Activated B cell treated with CpG ODN at 0.5 μM for 24 hours (primary cell): ENCODE data around the gene OR6B2. TPM values are rescaled to one million over a fixed set of nuclear protein-coding genes. Genes with fewer than 3 reads are reported as not detected.

ENCODE experiments used
- ATAC-seq: fragments of 200-7000 bp; cut with Tn5 transposase; one replicate; pipeline ENCODE4 v1.10.0; 2021; ENCODE audit warnings: low read depth, mild to moderate bottlenecking, moderate library complexity
- CTCF ChIA-PET: fragments of 350-600 bp; sonication (Branson Sonifier 250); formaldehyde crosslinking; loops from one replicate; lab custom pipeline; 2021; ENCODE audit warnings: antibody characterized with exemption; lab: Charles Lee
- POLR2A ChIA-PET: fragments of 350-600 bp; sonication (Branson Sonifier 250); formaldehyde crosslinking; loops from one replicate; lab custom pipeline; 2021; ENCODE audit warnings: antibody characterized with exemption; lab: Charles Lee
- DNase-seq: peaks from one replicate; pipeline ENCODE4 v3.0.0; 2022
- H3K27ac Mint-ChIP-seq: one replicate; pipeline ENCODE4 v1.8.0; 2020; ENCODE audit warnings: mixed read lengths
- H3K27me3 Mint-ChIP-seq: one replicate; pipeline ENCODE4 v1.8.0; 2021; ENCODE audit warnings: mixed read lengths
- H3K36me3 Mint-ChIP-seq: one replicate; pipeline ENCODE4 v1.8.0; 2021; ENCODE audit warnings: low read depth, mixed read lengths
- H3K4me1 Mint-ChIP-seq: one replicate; pipeline ENCODE4 v1.8.0; 2021; ENCODE audit warnings: mixed read lengths
- H3K4me3 Mint-ChIP-seq: one replicate; pipeline ENCODE4 v1.8.0; 2020; ENCODE audit warnings: mild to moderate bottlenecking, mixed read lengths
- H3K9me3 Mint-ChIP-seq: one replicate; pipeline ENCODE4 v1.8.0; 2020; ENCODE audit warnings: mixed read lengths
- intact Hi-C: fragments of 100-400 bp; cut with micrococcal nuclease; formaldehyde crosslinking; loops from one replicate; pipeline ENCODE4 v1.15.1; 2024
- total RNA-seq: library from RNA; stranded (reverse); gene quantifications from 2 replicates; pipeline ENCODE4 v1.2.3, GENCODE V29; 2022
- TF ChIP-seq, protein P1 (sequence below): fragments of 200-600 bp; IDR thresholded peaks from one replicate; pipeline ENCODE4 v1.8.0; 2022; ENCODE audit warnings: antibody characterized with exemption, mild to moderate bottlenecking

The OR6B2 gene
- total RNA-seq, 1 donor from 2014 or later: not detected

DNA sequence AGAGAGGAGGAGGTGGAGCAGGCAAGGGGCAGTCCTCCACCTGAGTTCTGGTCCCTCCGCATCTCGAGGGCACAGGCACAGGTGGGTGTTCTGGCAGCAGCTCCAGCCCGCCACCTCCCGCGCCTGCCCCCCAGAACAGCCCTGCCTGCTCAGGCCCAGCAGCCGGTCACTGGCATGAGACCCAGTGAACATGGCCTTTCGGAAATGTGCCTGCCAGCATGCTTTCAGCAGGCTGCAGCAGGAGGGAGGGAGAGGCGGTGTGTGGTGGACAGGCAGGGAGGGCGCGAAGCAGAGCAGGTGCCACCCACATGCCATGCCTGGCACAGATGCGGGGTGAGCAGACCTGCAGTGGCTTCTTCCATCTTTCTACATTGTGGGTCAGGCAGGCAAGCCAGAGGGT, 26.4 kb upstream of the OR6B2 start:
- Mint-ChIP-seq H3K9me3 (no peaks in the 10 kb centered on the region), H3K4me1 (no peaks in the 10 kb centered on the region), H3K27ac (no peak overlapping the region), H3K27me3 (peaks cover 31% of the 10 kb centered on the region), H3K4me3 (no peak overlapping the region), H3K36me3 (no peaks in the 10 kb centered on the region)
- POLR2A ChIA-PET: no interaction called here
- no peak for DNase-seq
- ATAC-seq: no peak
- CTCF ChIA-PET: no interaction called here
- TF ChIP-seq, protein P1, sequence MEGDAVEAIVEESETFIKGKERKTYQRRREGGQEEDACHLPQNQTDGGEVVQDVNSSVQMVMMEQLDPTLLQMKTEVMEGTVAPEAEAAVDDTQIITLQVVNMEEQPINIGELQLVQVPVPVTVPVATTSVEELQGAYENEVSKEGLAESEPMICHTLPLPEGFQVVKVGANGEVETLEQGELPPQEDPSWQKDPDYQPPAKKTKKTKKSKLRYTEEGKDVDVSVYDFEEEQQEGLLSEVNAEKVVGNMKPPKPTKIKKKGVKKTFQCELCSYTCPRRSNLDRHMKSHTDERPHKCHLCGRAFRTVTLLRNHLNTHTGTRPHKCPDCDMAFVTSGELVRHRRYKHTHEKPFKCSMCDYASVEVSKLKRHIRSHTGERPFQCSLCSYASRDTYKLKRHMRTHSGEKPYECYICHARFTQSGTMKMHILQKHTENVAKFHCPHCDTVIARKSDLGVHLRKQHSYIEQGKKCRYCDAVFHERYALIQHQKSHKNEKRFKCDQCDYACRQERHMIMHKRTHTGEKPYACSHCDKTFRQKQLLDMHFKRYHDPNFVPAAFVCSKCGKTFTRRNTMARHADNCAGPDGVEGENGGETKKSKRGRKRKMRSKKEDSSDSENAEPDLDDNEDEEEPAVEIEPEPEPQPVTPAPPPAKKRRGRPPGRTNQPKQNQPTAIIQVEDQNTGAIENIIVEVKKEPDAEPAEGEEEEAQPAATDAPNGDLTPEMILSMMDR: no peak
- intact Hi-C loops: no loop called here

- H3K4me3 Mint-ChIP-seq: no peak overlapping the region
- no peaks in the 10 kb centered on the region for H3K9me3 Mint-ChIP-seq
- no peaks in the 10 kb centered on the region for H3K36me3 Mint-ChIP-seq
- intact Hi-C loops: no loop called here
- ATAC-seq (no peak), DNase-seq (no peak)
- H3K27ac Mint-ChIP-seq: no peak overlapping the region
- peaks cover 31% of the 10 kb centered on the region for H3K27me3 Mint-ChIP-seq
- TF ChIP-seq, protein P1: no peak
- CTCF ChIA-PET: no interaction called here
- H3K4me1 Mint-ChIP-seq: no peaks in the 10 kb centered on the region
- POLR2A ChIA-PET: no interaction called here
Observed at GRCh38 chr2:240055177-240055917, 25.1 kb upstream of the OR6B2 start.

DNA sequence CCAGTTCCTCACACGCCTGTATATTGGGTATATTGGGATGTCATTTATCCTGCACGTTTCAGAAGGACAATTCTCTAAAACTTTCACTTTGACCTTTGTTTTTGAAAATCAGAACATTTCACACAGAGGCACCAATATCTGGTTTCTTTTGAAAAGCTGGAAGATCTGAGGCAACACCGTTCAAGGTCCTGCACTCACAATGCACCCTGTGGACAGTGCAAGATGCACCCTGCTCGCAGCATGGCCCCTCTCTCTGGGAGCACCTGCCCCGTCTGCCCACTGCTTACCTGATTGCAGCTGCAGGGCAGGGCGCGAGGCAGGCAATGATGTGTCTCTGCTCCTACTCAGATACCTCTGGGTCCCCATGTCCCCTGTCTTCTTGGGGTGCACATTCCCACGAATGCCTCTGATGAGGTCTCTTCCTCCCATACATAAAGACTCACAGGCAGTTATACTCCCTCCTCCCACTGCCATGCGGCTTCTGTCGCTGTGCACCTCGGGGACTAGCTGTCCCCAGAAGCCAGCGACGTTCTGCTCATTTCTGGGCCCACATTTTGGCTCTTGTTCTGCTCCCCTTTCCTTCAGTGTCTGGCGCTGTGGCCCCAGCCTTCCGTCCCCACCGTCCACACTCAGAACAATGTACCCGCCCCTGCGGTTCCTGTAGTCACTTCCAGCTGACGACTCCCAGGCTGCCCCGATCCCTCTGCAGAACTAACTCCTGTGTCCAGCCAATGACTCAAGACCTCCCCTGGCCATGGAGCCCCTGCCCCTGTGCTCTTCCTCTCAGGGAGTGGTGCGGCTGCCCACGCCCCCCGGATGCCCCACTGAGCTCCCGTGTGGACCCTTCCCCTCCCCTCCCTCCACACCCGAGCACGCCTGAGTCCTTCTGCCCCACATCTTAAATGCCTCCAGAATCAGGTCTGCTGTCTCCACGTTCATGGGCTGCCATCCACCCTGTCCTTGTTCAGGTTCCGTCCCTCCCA, 23.2 kb upstream of the OR6B2 start, which contains the start of gene OR6B3:
Gene OR6B3 (minus strand): TSS at position 349 of the 983 bp plus-strand sequence.
- ChIA-PET POLR2A (no interaction called here), CTCF (interaction anchor here (1.0 kb wide), 1 partner anchor 46 kb away, joined by 3 read pairs; no protein-coding TSS in a partner anchor)
- no peaks in the 10 kb centered on the region for H3K9me3 Mint-ChIP-seq
- H3K4me1 Mint-ChIP-seq: no peaks in the 10 kb centered on the region
- TF ChIP-seq, protein P1: no peak
- DNase-seq (no peak), ATAC-seq (no peak)
- H3K27me3 Mint-ChIP-seq: peaks cover 34% of the 10 kb centered on the region
- no peak within 1 kb of the TSS for H3K4me3 Mint-ChIP-seq
- H3K27ac Mint-ChIP-seq: no peak within 1 kb of the TSS
- H3K36me3 Mint-ChIP-seq: no peaks in the 10 kb centered on the region
- intact Hi-C loops: no loop called here

DNA sequence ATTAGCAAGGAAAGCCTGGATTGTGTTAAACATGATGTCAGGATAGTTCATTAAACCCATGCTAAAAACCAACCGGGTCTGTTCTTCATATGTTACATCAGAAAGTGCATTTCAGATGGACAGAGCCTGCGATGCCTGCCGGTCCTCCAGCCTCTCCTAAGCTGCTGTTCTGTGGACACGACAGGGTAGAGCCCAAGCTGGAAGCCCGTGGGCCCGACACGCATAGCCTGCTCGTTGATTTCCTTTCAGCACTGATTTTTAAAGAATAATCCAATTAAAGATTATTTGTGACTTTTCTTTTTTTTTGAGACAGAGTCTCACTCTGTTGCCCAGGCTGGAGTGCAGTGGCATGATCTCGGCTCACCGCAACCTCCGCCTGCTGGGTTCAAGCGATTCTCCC, 22.3 kb upstream of the OR6B2 start:
- no peaks in the 10 kb centered on the region for H3K36me3 Mint-ChIP-seq
- ATAC-seq: no peak
- H3K4me1 Mint-ChIP-seq: no peaks in the 10 kb centered on the region
- H3K4me3 Mint-ChIP-seq: no peak overlapping the region
- intact Hi-C loops: no loop called here
- ChIA-PET CTCF (interaction anchor here (1.0 to 1.7 kb wide), 2 partner anchors 8 to 47 kb away, joined by 3 to 4 read pairs; no protein-coding TSS in a partner anchor), POLR2A (no interaction called here)
- TF ChIP-seq, protein P1: no peak
- H3K27me3 Mint-ChIP-seq: peaks cover 36% of the 10 kb centered on the region
- no peaks in the 10 kb centered on the region for H3K9me3 Mint-ChIP-seq
- DNase-seq: no peak
- no peak overlapping the region for H3K27ac Mint-ChIP-seq

- ATAC-seq (no peak), DNase-seq (no peak)
- intact Hi-C loops: no loop called here
- ChIA-PET CTCF (interaction anchor here (0.6 to 1.7 kb wide), 2 partner anchors 9 to 12 kb away, joined by 3 to 4 read pairs; no protein-coding TSS in a partner anchor), POLR2A (no interaction called here)
- H3K4me3 Mint-ChIP-seq: no peak overlapping the region
- no peak overlapping the region for H3K27ac Mint-ChIP-seq
- peaks cover 32% of the 10 kb centered on the region for H3K27me3 Mint-ChIP-seq
- no peaks in the 10 kb centered on the region for H3K4me1 Mint-ChIP-seq
- no peaks in the 10 kb centered on the region for H3K36me3 Mint-ChIP-seq
- no peaks in the 10 kb centered on the region for H3K9me3 Mint-ChIP-seq
- TF ChIP-seq, protein P1: no peak
Observed at GRCh38 chr2:240051697-240052096, 21.5 kb upstream of the OR6B2 start.
